Thymus (tissue), 11 donors: ENCODE measurements around the gene RBM4. TPM values are rescaled to one million over a fixed set of nuclear protein-coding genes. Genes with fewer than 3 reads are reported as not detected.

Experiments used
- DNase-seq, 9 donors: peaks; one replicate each; pipeline ENCODE4 v3.0.0-alpha.2; 2013; ENCODE audit warnings: low spot score in 9 of 9, low read depth in 6 of 9, missing footprints in 1 of 9
- H3K27ac ChIP-seq, 2 donors: one replicate each; pipeline ENCODE4 v1.5.1; 2013; ENCODE audit warnings: control low read depth in 1 of 2, low read depth in 1 of 2, low read length in 1 of 2, mild to moderate bottlenecking in 1 of 2, moderate library complexity in 1 of 2
- H3K27me3 ChIP-seq, 2 donors: one replicate each; pipeline ENCODE4 v1.5.1; 2013; ENCODE audit warnings: low read length in 1 of 2; ENCODE audit not compliant: control insufficient read depth in 2 of 2, insufficient read depth in 1 of 2
- H3K36me3 ChIP-seq, 2 donors: one replicate each; pipeline ENCODE4 v1.5.1; 2013; ENCODE audit warnings: low read length in 1 of 2, mild to moderate bottlenecking in 1 of 2, moderate library complexity in 1 of 2; ENCODE audit not compliant: control insufficient read depth in 2 of 2, insufficient read depth in 2 of 2
- H3K4me1 ChIP-seq, 2 donors: one replicate each; pipeline ENCODE4 v1.5.1; 2013; ENCODE audit warnings: low read length in 2 of 2; ENCODE audit not compliant: control insufficient read depth in 2 of 2, insufficient read depth in 2 of 2
- H3K4me3 ChIP-seq, 2 donors: one replicate each; pipeline ENCODE4 v1.5.1; 2013; ENCODE audit warnings: low read length in 2 of 2, control low read depth in 1 of 2, mild to moderate bottlenecking in 1 of 2
- H3K9me3 ChIP-seq, 2 donors: one replicate each; pipeline ENCODE4 v1.5.1; 2013; ENCODE audit warnings: low read length in 1 of 2, mild to moderate bottlenecking in 1 of 2; ENCODE audit not compliant: control insufficient read depth in 2 of 2, insufficient read depth in 1 of 2
- WGBS: extraction: QIAGEN DNeasy Blood & Tissue Kit; methylation state at CpG from one replicate; pipeline ENCODE4 v1.1.7; 2013; 5-methylcytosine and 5-hydroxymethylcytosine counted together
- polyA plus RNA-seq: library from polyadenylated mRNA; stranded (reverse); fragments of 200-250 nt; gene quantifications from one replicate; pipeline ENCODE4 v1.2.3, GENCODE V29; 2013
- total RNA-seq: library from RNA; stranded (reverse); fragments of 120-200 nt; gene quantifications from one replicate; pipeline ENCODE4 v1.2.4, GENCODE V29; 2013
- donor health status: healthy.

Gene RBM4
- total and polyA plus RNA-seq, 2 donors = 121 to 147 TPM

DNA sequence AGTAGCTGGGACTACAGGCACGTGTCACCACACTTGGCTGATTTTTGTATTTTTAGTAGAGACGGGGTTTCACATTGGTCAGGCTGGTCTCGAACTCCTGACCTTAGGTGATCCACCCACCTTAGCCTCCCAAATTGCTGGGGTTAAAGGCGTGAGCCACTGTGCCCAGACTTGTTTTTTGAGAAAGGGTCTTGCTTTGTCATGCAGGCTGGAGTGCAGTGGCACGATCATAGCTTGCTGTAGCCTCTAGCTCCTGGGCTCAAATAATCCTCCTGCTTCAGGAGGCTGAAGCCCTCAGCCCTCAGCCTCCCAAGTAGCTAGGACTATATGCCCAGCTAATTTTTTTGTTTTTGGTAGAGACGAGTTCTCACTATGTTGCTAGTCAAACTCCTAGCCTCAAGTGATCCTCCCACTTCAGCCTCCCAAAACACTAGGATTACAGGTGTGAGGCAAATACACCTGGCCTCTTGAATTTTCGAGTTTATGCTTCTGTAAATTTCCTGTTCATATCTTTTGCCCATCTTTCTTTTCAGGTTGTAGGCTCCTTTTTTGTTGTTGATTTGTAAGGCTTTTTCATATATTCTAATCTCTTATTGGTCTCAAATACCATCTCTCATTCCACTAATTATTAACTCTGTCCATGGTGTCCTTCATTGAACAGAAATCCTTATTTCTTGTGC is 42.6 kb downstream of the RBM4 start:
- DNase-seq = no peak
- H3K9me3 ChIP-seq = no peaks in the 10 kb centered on the region
- H3K27me3 ChIP-seq = no peaks in the 10 kb centered on the region
- peaks cover 2 to 5% of the 10 kb centered on the region in 2 donors for H3K36me3 ChIP-seq
- peaks cover 7 to 18% of the 10 kb centered on the region in 2 donors for H3K4me1 ChIP-seq
- H3K27ac ChIP-seq = no peak overlapping the region
- no peak overlapping the region for H3K4me3 ChIP-seq
- WGBS = 95% methylated on average over 7 of the region's 7 CpGs

DNA sequence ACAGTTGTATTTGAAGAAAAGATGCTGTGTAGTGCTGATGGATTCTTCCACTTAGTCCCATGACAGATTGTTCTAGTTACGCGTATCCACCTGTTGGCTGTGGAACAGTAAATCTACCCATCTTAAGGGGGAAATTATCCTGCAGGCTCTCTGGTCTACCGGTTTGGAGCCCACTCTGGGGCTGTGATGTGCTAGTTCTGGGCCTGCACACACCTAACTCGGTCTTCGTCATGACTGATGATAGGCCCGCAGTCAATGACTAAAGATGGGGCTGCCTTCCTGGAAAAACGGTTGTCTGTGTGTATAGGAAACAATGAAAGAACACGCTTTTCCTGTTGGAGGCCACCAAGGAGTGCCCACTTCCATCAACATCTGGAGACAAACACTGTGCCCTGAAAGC is 45.4 kb downstream of the RBM4 start:
- no peaks in the 10 kb centered on the region for H3K36me3 ChIP-seq
- no peak overlapping the region for H3K4me3 ChIP-seq
- peaks cover 0 to 10% of the 10 kb centered on the region in 2 donors for H3K4me1 ChIP-seq
- H3K27ac ChIP-seq = no peak overlapping the region
- no peaks in the 10 kb centered on the region for H3K9me3 ChIP-seq
- DNase-seq = no peak
- no peaks in the 10 kb centered on the region for H3K27me3 ChIP-seq
- 85% methylated on average over 8 of the region's 8 CpGs for WGBS

- WGBS = 100% methylated on average over 2 of the region's 2 CpGs
- no peak overlapping the region for H3K27ac ChIP-seq
- H3K4me1 ChIP-seq = peaks cover 0 to 10% of the 10 kb centered on the region in 2 donors
- H3K36me3 ChIP-seq = no peaks in the 10 kb centered on the region
- no peaks in the 10 kb centered on the region for H3K9me3 ChIP-seq
- no peak for DNase-seq
- no peaks in the 10 kb centered on the region for H3K27me3 ChIP-seq
- H3K4me3 ChIP-seq = no peak overlapping the region
Observed at GRCh38 chr11:66684635-66685034, 46.1 kb downstream of the RBM4 start.

DNA sequence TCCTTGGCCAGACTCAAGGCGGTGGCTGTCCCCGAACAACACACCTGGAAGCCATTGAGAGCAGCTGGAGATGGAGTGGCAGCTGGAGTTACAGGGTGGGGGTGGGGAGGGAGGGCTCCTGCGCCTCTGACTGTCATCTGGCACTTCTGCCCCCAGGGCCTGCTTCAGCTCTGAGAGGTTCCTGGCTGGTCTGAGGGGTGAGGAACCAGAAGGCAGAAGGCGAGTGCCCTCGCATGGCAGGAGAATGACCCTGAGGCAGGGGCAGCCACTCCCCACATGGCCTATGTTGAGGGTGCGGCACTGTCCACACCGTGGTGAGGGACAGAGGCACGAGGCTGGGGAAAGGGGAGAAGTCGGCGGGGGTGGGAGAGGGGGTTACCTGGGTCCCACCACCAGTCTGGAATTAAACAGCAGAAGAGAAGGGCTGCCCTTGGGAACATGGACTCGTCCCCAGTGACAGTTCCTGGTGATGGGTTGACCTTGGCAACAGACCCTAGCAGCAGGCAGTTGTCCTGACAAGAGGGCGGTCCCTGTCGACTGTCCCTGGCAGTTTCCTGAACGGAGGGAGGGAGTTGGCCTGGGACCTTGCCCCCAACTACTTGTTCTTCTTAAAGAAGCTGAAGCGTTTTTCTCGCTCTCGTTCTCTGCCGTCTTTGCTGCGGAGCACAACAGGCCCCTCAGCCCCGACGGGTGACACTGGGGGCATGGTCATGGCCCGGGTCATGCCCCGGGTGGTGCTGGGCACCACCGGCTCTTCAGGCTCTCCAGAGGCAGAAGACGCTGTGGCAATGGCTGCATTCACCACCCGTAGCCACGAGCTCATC is 47.0 kb downstream of the RBM4 start:
- H3K36me3 ChIP-seq = no peaks in the 10 kb centered on the region
- peaks cover 0 to 10% of the 10 kb centered on the region in 2 donors for H3K4me1 ChIP-seq
- H3K4me3 ChIP-seq = no peak overlapping the region
- H3K27me3 ChIP-seq = no peaks in the 10 kb centered on the region
- H3K27ac ChIP-seq = peak overlapping the region; percentile 11 to 71
- DNase-seq = no peak
- 91% methylated on average over 27 of the region's 27 CpGs for WGBS
- no peaks in the 10 kb centered on the region for H3K9me3 ChIP-seq

DNA sequence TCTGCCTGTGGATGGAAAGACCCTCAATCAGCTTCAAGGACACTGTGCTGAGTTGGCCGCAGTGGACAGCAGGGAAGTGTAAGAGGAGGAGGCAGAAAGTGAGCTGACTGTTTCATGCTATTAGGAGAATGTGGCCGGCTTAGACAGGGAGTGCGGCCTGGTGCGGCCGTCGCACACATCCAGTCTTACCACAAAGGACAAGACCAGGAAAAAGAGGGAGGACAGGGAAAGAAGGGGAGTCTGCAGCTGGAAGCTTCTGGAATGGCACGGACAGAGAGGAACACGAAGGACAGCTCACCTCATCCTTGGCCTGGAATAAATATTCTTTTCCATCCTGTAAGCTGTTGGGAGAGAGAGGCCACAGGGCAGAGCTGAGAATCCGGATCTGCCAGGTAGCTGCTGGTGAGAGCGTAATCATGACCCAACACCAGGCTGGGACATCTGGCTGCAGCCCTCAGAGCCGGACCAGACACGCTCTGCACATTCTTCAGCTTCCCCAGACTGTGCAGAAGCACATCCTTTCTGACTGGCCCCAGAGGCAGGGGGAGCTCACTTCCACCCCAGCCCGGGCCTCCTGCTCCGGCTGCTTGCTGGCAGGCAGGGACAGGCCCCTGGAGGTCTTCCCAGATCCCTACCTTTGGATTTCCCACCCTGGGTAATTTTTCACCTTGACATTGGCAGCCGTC is 47.7 kb downstream of the RBM4 start:
- Histone ChIP-seq H3K27ac (peak overlapping the region; percentile 11 to 71), H3K9me3 (no peaks in the 10 kb centered on the region), H3K36me3 (no peaks in the 10 kb centered on the region), H3K27me3 (no peaks in the 10 kb centered on the region), H3K4me1 (peaks cover 0 to 10% of the 10 kb centered on the region in 2 donors), H3K4me3 (no peak overlapping the region)
- peak in 1 of 9 donors; percentile 26 for DNase-seq
- WGBS = 94% methylated on average over 15 of the region's 15 CpGs

DNA sequence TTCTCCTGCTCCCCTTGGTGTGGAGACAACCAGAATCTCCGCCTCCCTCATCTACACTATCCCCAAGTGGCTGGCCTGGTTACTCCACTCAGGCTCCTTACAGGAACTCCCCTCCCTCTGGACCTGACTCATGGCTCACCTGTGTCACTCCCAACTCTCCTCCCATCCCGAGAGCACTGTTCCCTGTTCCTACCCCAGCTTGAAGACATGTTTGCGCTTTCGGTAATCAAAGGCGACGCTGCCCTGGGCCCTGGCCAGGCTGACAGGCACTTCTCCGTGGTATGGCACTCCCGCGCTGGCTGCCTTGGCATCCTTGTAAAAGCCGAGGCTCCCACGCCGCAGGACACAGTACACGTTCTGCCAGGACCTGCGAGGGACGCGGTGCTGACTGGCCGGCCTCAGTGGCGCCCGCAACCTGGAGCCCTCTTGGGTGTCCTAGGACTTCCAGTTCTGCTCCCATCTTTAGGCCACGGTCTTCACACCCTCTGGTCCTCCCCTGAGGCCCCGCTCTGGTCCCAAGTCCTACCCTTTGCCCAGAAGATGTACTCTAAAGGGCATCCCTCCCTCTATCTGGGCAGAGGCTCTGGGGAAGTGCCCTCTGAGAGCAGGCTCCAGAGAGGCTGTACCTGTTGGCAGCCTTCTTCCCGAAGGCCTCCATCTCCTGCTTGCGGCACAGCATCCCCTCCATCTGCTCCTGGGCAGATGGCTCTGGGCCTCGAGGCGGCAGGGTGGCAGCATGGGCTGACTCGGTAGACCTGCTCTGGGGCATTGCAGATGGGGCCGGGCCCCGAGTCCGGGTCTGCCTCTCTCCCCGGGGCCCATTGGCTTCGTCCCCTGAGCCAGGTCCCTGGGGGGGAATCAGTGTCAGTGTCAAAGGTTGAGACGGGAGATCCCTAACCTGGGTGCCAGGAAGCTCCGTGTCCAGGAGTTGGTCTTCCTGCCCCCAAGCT is 48.6 kb downstream of the RBM4 start:
- DNase-seq = no peak
- peaks cover 0 to 10% of the 10 kb centered on the region in 2 donors for H3K4me1 ChIP-seq
- H3K36me3 ChIP-seq = no peaks in the 10 kb centered on the region
- no peak overlapping the region for H3K4me3 ChIP-seq
- peak overlapping the region; percentile 53 to 75 for H3K27ac ChIP-seq
- H3K27me3 ChIP-seq = no peaks in the 10 kb centered on the region
- no peaks in the 10 kb centered on the region for H3K9me3 ChIP-seq
- 95% methylated on average over 33 of the region's 33 CpGs for WGBS

DNA sequence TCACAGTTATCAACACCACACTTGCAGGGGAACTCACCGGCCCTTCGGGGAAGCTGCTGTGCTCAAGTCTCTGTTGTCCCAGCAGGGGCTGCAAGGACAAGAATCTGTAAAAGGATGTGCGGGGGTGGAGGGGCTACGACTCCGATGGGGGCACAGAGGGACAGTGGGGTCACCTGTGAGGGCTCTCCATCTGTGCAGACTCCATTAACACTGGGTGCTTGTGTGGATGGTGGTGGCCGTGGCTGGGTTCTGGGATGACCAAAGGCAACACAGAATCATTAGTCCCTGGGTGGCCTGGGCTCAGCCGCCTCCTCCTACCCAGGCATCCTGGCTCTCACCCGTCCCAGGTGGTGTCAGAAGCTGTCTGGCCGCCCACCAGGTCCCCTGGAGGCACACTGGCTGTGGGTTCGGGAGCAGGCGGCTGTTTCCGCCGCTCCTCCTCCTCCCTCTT is 49.4 kb downstream of the RBM4 start:
- H3K36me3 ChIP-seq = no peaks in the 10 kb centered on the region
- peaks cover 0 to 10% of the 10 kb centered on the region in 2 donors for H3K4me1 ChIP-seq
- 93% methylated on average over 13 of the region's 13 CpGs for WGBS
- no peak for DNase-seq
- H3K27me3 ChIP-seq = no peaks in the 10 kb centered on the region
- H3K9me3 ChIP-seq = no peaks in the 10 kb centered on the region
- H3K27ac ChIP-seq = no peak overlapping the region
- H3K4me3 ChIP-seq = no peak overlapping the region
